ENCODE measurements around the gene EIF4E.
"Not testable (repeated sequence)": the region's sequence is repeated elsewhere in the genome, so short reads cannot be mapped to it uniquely, and the experiment has no call there.

EIF4E gene

GRCh38 chr4:98891478-98892337, 37.2 kb downstream of the EIF4E start:
- Histone ChIP-seq H3K27me3 (ENCODE audit: control insufficient read depth, insufficient read depth, low read length) (no peaks in the 10 kb centered on the region), H3K36me3 (ENCODE audit: control insufficient read depth, insufficient read depth, low read length) (no peaks in the 10 kb centered on the region)

GRCh38 chr4:98890702-98891455, 38.1 kb downstream of the EIF4E start:
- Histone ChIP-seq H3K4me3 (ENCODE audit: low read length) (no peak overlapping the region), H3K4me1 (ENCODE audit: control insufficient read depth, insufficient read depth, low read length) (no peaks in the 10 kb centered on the region), H3K9ac (ENCODE audit: low read length) (no peak overlapping the region), H3K9me3 (ENCODE audit: control insufficient read depth, low read length) (no peaks in the 10 kb centered on the region), H3K36me3 (ENCODE audit: control insufficient read depth, insufficient read depth, low read length) (no peaks in the 10 kb centered on the region), H3K27me3 (ENCODE audit: control insufficient read depth, insufficient read depth, low read length) (no peaks in the 10 kb centered on the region)

More at GRCh38 chr4:98891478-98892337, 37.2 kb downstream of the EIF4E start:
- Histone ChIP-seq H3K4me1 (ENCODE audit: control insufficient read depth, insufficient read depth, low read length) (no peaks in the 10 kb centered on the region), H3K9ac (ENCODE audit: low read length) (no peak overlapping the region), H3K4me3 (ENCODE audit: low read length) (no peak overlapping the region), H3K9me3 (ENCODE audit: control insufficient read depth, low read length) (no peaks in the 10 kb centered on the region)

GRCh38 chr4:98887145-98887544, 41.8 kb downstream of the EIF4E start:
- no peaks in the 10 kb centered on the region for H3K36me3 ChIP-seq (ENCODE audit: control insufficient read depth, insufficient read depth, low read length)
- no peaks in the 10 kb centered on the region for H3K27me3 ChIP-seq (ENCODE audit: control insufficient read depth, insufficient read depth, low read length)
- no peak overlapping the region for H3K9ac ChIP-seq (ENCODE audit: low read length)
- no peaks in the 10 kb centered on the region for H3K4me1 ChIP-seq (ENCODE audit: control insufficient read depth, insufficient read depth, low read length)
- no peaks in the 10 kb centered on the region for H3K9me3 ChIP-seq (ENCODE audit: control insufficient read depth, low read length)
- no peak overlapping the region for H3K4me3 ChIP-seq (ENCODE audit: low read length)

GRCh38 chr4:98886382-98886781, 42.6 kb downstream of the EIF4E start:
- not testable (repeated sequence) for H3K4me1 ChIP-seq (ENCODE audit: control insufficient read depth, insufficient read depth, low read length); H3K4me3 ChIP-seq (ENCODE audit: low read length); H3K9me3 ChIP-seq (ENCODE audit: control insufficient read depth, low read length); H3K9ac ChIP-seq (ENCODE audit: low read length); H3K36me3 ChIP-seq (ENCODE audit: control insufficient read depth, insufficient read depth, low read length); H3K27me3 ChIP-seq (ENCODE audit: control insufficient read depth, insufficient read depth, low read length)

- not testable (repeated sequence) for H3K9me3 ChIP-seq (ENCODE audit: control insufficient read depth, low read length)
Measured at GRCh38 chr4:98880884-98881283, 48.0 kb downstream of the EIF4E start.

GRCh38 chr4:98879515-98879914, 49.4 kb downstream of the EIF4E start:
- Histone ChIP-seq H3K36me3 (ENCODE audit: control insufficient read depth, insufficient read depth, low read length) (no peaks in the 10 kb centered on the region), H3K4me1 (ENCODE audit: control insufficient read depth, insufficient read depth, low read length) (no peaks in the 10 kb centered on the region), H3K9ac (ENCODE audit: low read length) (no peak overlapping the region), H3K9me3 (ENCODE audit: control insufficient read depth, low read length) (no peaks in the 10 kb centered on the region), H3K4me3 (ENCODE audit: low read length) (no peak overlapping the region), H3K27me3 (ENCODE audit: control insufficient read depth, insufficient read depth, low read length) (no peaks in the 10 kb centered on the region)

More at GRCh38 chr4:98880884-98881283, 48.0 kb downstream of the EIF4E start:
- H3K4me1 ChIP-seq (ENCODE audit: control insufficient read depth, insufficient read depth, low read length); H3K9ac ChIP-seq (ENCODE audit: low read length); H3K36me3 ChIP-seq (ENCODE audit: control insufficient read depth, insufficient read depth, low read length); H3K4me3 ChIP-seq (ENCODE audit: low read length); H3K27me3 ChIP-seq (ENCODE audit: control insufficient read depth, insufficient read depth, low read length): not testable (repeated sequence)

GRCh38 chr4:98873059-98873458, 55.9 kb downstream of the EIF4E start:
- Histone ChIP-seq H3K9ac (ENCODE audit: low read length) (no peak overlapping the region), H3K9me3 (ENCODE audit: control insufficient read depth, low read length) (no peaks in the 10 kb centered on the region), H3K4me1 (ENCODE audit: control insufficient read depth, insufficient read depth, low read length) (peaks cover 22% of the 10 kb centered on the region), H3K36me3 (ENCODE audit: control insufficient read depth, insufficient read depth, low read length) (no peaks in the 10 kb centered on the region), H3K4me3 (ENCODE audit: low read length) (no peak overlapping the region), H3K27me3 (ENCODE audit: control insufficient read depth, insufficient read depth, low read length) (no peaks in the 10 kb centered on the region)

- H3K36me3 ChIP-seq (ENCODE audit: control insufficient read depth, insufficient read depth, low read length); H3K27me3 ChIP-seq (ENCODE audit: control insufficient read depth, insufficient read depth, low read length): not testable (repeated sequence)
Measured at GRCh38 chr4:98872120-98872906, 56.6 kb downstream of the EIF4E start.

GRCh38 chr4:98867648-98868047, 61.3 kb downstream of the EIF4E start:
- H3K4me3 ChIP-seq (ENCODE audit: low read length), result no peak overlapping the region
- peaks cover 22% of the 10 kb centered on the region for H3K4me1 ChIP-seq (ENCODE audit: control insufficient read depth, insufficient read depth, low read length)
- no peaks in the 10 kb centered on the region for H3K27me3 ChIP-seq (ENCODE audit: control insufficient read depth, insufficient read depth, low read length)
- H3K9me3 ChIP-seq (ENCODE audit: control insufficient read depth, low read length), result no peaks in the 10 kb centered on the region
- H3K9ac ChIP-seq (ENCODE audit: low read length), result no peak overlapping the region
- H3K36me3 ChIP-seq (ENCODE audit: control insufficient read depth, insufficient read depth, low read length), result no peaks in the 10 kb centered on the region

More at GRCh38 chr4:98872120-98872906, 56.6 kb downstream of the EIF4E start:
- not testable (repeated sequence) for H3K9me3 ChIP-seq (ENCODE audit: control insufficient read depth, low read length); H3K9ac ChIP-seq (ENCODE audit: low read length); H3K4me3 ChIP-seq (ENCODE audit: low read length)
- H3K4me1 ChIP-seq (ENCODE audit: control insufficient read depth, insufficient read depth, low read length), result peaks cover 22% of the 10 kb centered on the region

GRCh38 chr4:98865059-98865458, 63.9 kb downstream of the EIF4E start:
- Histone ChIP-seq H3K4me1 (ENCODE audit: control insufficient read depth, insufficient read depth, low read length) (peaks cover 3% of the 10 kb centered on the region), H3K9me3 (ENCODE audit: control insufficient read depth, low read length) (no peaks in the 10 kb centered on the region), H3K27me3 (ENCODE audit: control insufficient read depth, insufficient read depth, low read length) (no peaks in the 10 kb centered on the region), H3K36me3 (ENCODE audit: control insufficient read depth, insufficient read depth, low read length) (no peaks in the 10 kb centered on the region), H3K4me3 (ENCODE audit: low read length) (no peak overlapping the region), H3K9ac (ENCODE audit: low read length) (no peak overlapping the region)

- H3K9me3 ChIP-seq (ENCODE audit: control insufficient read depth, low read length), result no peaks in the 10 kb centered on the region
- no peaks in the 10 kb centered on the region for H3K4me1 ChIP-seq (ENCODE audit: control insufficient read depth, insufficient read depth, low read length)
- no peak overlapping the region for H3K4me3 ChIP-seq (ENCODE audit: low read length)
- no peaks in the 10 kb centered on the region for H3K36me3 ChIP-seq (ENCODE audit: control insufficient read depth, insufficient read depth, low read length)
- H3K27me3 ChIP-seq (ENCODE audit: control insufficient read depth, insufficient read depth, low read length), result no peaks in the 10 kb centered on the region
- H3K9ac ChIP-seq (ENCODE audit: low read length), result no peak overlapping the region
Measured at GRCh38 chr4:98864560-98864959, 64.4 kb downstream of the EIF4E start.

- H3K4me3 ChIP-seq (ENCODE audit: low read length), result no peak overlapping the region
Measured at GRCh38 chr4:98862371-98862770, 66.6 kb downstream of the EIF4E start.

More at GRCh38 chr4:98862371-98862770, 66.6 kb downstream of the EIF4E start:
- Histone ChIP-seq H3K27me3 (ENCODE audit: control insufficient read depth, insufficient read depth, low read length) (no peaks in the 10 kb centered on the region), H3K9ac (ENCODE audit: low read length) (no peak overlapping the region), H3K36me3 (ENCODE audit: control insufficient read depth, insufficient read depth, low read length) (no peaks in the 10 kb centered on the region), H3K9me3 (ENCODE audit: control insufficient read depth, low read length) (no peaks in the 10 kb centered on the region), H3K4me1 (ENCODE audit: control insufficient read depth, insufficient read depth, low read length) (no peaks in the 10 kb centered on the region)

All from mucosa of stomach (tissue), 1 donor.